Activated CD4-positive, alpha-beta T cell treated with anti-CD3 and anti-CD28 coated beads, Interleukin-2, amount 10 ng/mL, durations not matched to agents 7 days and 5 days (primary cell): ENCODE measurements around the gene TMEM243. TPM values are rescaled to one million over a fixed set of nuclear protein-coding genes. Genes with fewer than 3 reads are reported as not detected.
A peak's percentile ranks its signal among the peaks of the same experiment; 100 is the strongest.

Experiments used
- CTCF ChIA-PET: fragments of 350-600 bp; sonication (Branson Sonifier 250); formaldehyde crosslinking; loops from one replicate; lab custom pipeline; 2021; ENCODE audit warnings: antibody characterized with exemption; lab: Charles Lee
- POLR2A ChIA-PET: fragments of 350-600 bp; sonication (Branson Sonifier 250); formaldehyde crosslinking; loops from one replicate; lab custom pipeline; 2021; ENCODE audit warnings: antibody characterized with exemption; lab: Charles Lee
- DNase-seq: peaks from one replicate; pipeline ENCODE4 v3.0.0-alpha.2; 2020
- H3K27ac Mint-ChIP-seq: one replicate; pipeline ENCODE4 v1.8.0; 2021; ENCODE audit warnings: mild to moderate bottlenecking, moderate library complexity, mixed read lengths
- H3K27me3 Mint-ChIP-seq: one replicate; pipeline ENCODE4 v1.8.0; 2021; ENCODE audit warnings: mixed read lengths
- H3K36me3 Mint-ChIP-seq: one replicate; pipeline ENCODE4 v1.8.0; 2021; ENCODE audit warnings: low read depth, mixed read lengths
- H3K4me1 Mint-ChIP-seq: one replicate; pipeline ENCODE4 v1.8.0; 2021; ENCODE audit warnings: mixed read lengths
- H3K4me3 Mint-ChIP-seq: one replicate; pipeline ENCODE4 v1.8.0; 2021; ENCODE audit warnings: mild to moderate bottlenecking, moderate library complexity, mixed read lengths
- H3K9me3 Mint-ChIP-seq: one replicate; pipeline ENCODE4 v1.8.0; 2021; ENCODE audit warnings: mixed read lengths
- total RNA-seq, 2 experiments: library from RNA; stranded (reverse); gene quantifications; one replicate each; pipeline ENCODE4 v1.2.3, GENCODE V29; 2021

The TMEM243 gene
- total RNA-seq, 2 experiments from 2014 or later: 46.2 to 51.6 TPM

DNA sequence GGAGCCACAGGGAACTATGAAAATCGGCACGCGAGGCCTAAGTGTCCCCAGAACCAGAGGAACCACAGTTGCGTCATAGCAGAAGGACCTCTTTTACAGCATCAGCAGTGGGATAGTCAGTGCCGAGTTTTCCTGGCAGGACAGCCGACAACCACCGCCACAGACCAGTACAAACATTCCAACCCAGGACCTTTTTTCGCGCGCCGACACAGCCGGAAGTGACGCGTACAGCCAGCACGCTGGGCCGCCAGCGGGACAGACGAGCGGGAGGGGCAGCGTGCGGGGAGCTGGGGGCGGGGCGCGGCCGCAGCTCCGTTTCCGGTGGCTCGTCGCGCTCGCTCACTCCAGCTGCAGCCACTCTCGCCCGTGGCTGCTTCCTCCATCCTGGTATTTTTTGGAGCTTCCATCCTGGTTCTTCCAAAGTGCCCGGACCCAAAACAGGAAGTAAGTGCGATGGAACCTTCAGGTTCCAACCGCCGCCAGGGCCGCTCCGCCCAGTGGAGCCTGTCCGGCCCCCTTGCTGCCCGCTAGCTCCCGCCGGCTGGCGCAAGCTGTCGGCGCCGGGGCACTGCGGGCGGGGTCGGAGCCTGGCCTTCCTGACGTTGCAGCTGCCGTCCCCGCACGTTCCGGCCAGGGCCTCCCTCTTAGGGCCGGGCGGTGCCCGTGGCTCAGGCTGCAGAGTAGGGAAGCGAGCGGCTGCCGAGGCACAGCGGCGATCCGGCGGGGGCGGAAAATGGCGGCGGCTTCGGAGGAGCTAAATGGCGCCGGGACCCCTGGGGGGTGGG is 67.2 kb downstream of the TMEM243 start, which contains the start of gene DMTF1:
DMTF1 (plus strand) TSS at position 342 of the 785 bp plus-strand sequence. CDS start 12,489 bp downstream, outside the sequence.
- peaks cover 46% of the 10 kb centered on the region for H3K4me1 Mint-ChIP-seq
- CTCF ChIA-PET: interaction anchor here (0.7 to 1.8 kb wide), 10 partner anchors 10 to 224 kb away, joined by 3 to 8 read pairs (median 4); partner anchors contain the start of gene TMEM243
- H3K27me3 Mint-ChIP-seq: no peaks in the 10 kb centered on the region
- H3K4me3 Mint-ChIP-seq: peak within 1 kb of the TSS; percentile 86
- peaks cover 22% of the 10 kb centered on the region for H3K36me3 Mint-ChIP-seq
- H3K9me3 Mint-ChIP-seq: no peaks in the 10 kb centered on the region
- POLR2A ChIA-PET: interaction anchor here (0.6 to 2.1 kb wide), 4 partner anchors 28 to 531 kb away, joined by 3 to 12 read pairs (median 4); partner anchors contain the start of gene TMEM243
- H3K27ac Mint-ChIP-seq: peak within 1 kb of the TSS; percentile 95
- DNase-seq: peak; percentile 88

GRCh38 chr7:87151729-87152111 is 67.8 kb downstream of the TMEM243 start:
- no peaks in the 10 kb centered on the region for H3K27me3 Mint-ChIP-seq
- DNase-seq: no peak
- H3K9me3 Mint-ChIP-seq: no peaks in the 10 kb centered on the region
- peak overlapping the region; percentile 95 for H3K27ac Mint-ChIP-seq
- peaks cover 16% of the 10 kb centered on the region for H3K36me3 Mint-ChIP-seq
- H3K4me1 Mint-ChIP-seq: peaks cover 40% of the 10 kb centered on the region
- ChIA-PET POLR2A (interaction anchor here (0.6 to 2.1 kb wide), 3 partner anchors 28 to 68 kb away, joined by 4 to 12 read pairs (median 5); partner anchors contain the start of gene TMEM243), CTCF (interaction anchor here (0.9 to 1.8 kb wide), 5 partner anchors 12 to 70 kb away, joined by 4 to 8 read pairs (median 5); partner anchors contain the start of gene TMEM243)
- peak overlapping the region; percentile 86 for H3K4me3 Mint-ChIP-seq

DNA sequence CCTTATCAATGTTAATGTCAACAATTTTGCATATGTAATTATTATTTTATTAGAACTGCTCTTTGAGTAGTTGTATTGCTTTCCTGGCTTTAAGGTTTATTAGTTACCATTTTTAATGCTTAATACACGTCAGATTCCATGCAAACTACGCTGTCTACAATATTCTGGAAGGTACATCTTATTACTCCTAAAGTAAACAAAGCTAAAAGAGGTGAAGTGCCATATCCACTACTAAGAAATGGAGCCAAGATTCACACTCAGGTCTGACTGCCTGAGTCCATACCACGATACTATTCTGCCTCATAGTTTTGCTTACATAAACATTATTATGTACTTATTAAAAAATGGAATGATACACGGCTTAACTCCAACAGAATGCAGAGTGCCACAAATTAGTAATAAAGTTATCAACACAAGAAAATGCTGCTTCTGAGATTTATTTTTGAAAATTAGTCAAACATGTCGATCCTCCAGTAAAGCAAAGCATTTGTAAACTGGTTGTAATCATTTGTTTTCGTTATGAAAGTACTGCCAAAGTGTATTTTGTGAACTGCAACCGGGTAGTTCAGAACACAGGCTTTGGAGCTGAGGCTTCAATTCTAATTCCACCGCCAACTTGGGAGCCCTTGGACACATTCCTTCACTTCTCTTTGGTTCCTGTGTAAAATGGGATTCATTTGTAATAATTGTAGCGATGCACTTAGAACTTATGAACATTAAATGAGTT is 68.4 kb downstream of the TMEM243 start:
- POLR2A ChIA-PET: interaction anchor here (2.1 kb wide), 1 partner anchor 69 kb away, joined by 12 read pairs; the partner anchor contains the start of gene TMEM243
- peak overlapping the region; percentile 95 for H3K27ac Mint-ChIP-seq

GRCh38 chr7:87148332-87148955 is 71.1 kb downstream of the TMEM243 start:
- no peaks in the 10 kb centered on the region for H3K27me3 Mint-ChIP-seq
- no peak overlapping the region for H3K27ac Mint-ChIP-seq
- CTCF ChIA-PET: interaction anchor here (0.6 to 2.0 kb wide), 11 partner anchors 66 to 238 kb away, joined by 3 to 9 read pairs (median 4); partner anchors contain the start of gene TMEM243
- DNase-seq: no peak
- no peaks in the 10 kb centered on the region for H3K9me3 Mint-ChIP-seq
- POLR2A ChIA-PET: no interaction called here
- peaks cover 21% of the 10 kb centered on the region for H3K4me1 Mint-ChIP-seq
- no peak overlapping the region for H3K4me3 Mint-ChIP-seq
- peaks cover 2% of the 10 kb centered on the region for H3K36me3 Mint-ChIP-seq

More for the DNA sequence above, 68.4 kb downstream of the TMEM243 start:
- peaks cover 14% of the 10 kb centered on the region for H3K36me3 Mint-ChIP-seq
- H3K9me3 Mint-ChIP-seq: no peaks in the 10 kb centered on the region
- DNase-seq: no peak
- no peaks in the 10 kb centered on the region for H3K27me3 Mint-ChIP-seq
- peak overlapping the region; percentile 86 for H3K4me3 Mint-ChIP-seq
- peaks cover 34% of the 10 kb centered on the region for H3K4me1 Mint-ChIP-seq
- CTCF ChIA-PET: interaction anchor here (1.6 to 1.8 kb wide), 2 partner anchors 34 to 68 kb away, joined by 5 to 8 read pairs; partner anchors contain the start of gene TMEM243

DNA sequence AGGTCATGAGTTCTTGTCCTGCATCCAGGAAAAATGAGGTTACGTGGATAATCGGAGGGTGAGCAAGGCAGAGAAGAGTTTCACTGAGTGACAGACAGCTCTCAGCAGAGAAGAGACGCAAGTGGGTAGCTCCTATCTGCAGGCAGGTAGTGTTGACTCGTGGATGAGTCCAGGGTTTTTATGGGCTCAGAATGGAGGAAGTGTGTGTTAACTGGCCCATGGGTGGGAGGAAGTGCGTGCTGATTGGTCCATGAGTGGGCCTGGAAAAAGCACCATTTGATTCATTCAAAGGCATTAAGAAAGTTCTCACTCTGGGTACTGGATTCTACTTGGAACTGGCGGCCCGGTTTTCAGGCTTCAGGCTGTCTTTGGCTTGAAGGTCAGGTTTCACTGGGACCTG is 72.0 kb downstream of the TMEM243 start:
- ChIA-PET POLR2A (no interaction called here), CTCF (interaction anchor here (1.5 to 2.0 kb wide), 5 partner anchors 17 to 215 kb away, joined by 3 to 5 read pairs (median 4); no protein-coding TSS in a partner anchor)
- no peak for DNase-seq
- H3K9me3 Mint-ChIP-seq: no peaks in the 10 kb centered on the region
- H3K4me3 Mint-ChIP-seq: no peak overlapping the region
- H3K27ac Mint-ChIP-seq: no peak overlapping the region
- H3K27me3 Mint-ChIP-seq: no peaks in the 10 kb centered on the region
- H3K4me1 Mint-ChIP-seq: peaks cover 19% of the 10 kb centered on the region
- H3K36me3 Mint-ChIP-seq: no peaks in the 10 kb centered on the region

GRCh38 chr7:87146740-87147386 is 72.7 kb downstream of the TMEM243 start:
- DNase-seq: no peak
- no peaks in the 10 kb centered on the region for H3K36me3 Mint-ChIP-seq
- H3K27ac Mint-ChIP-seq: no peak overlapping the region
- CTCF ChIA-PET: interaction anchor here (1.5 kb wide), 1 partner anchor 16 kb away, joined by 4 read pairs; no protein-coding TSS in a partner anchor
- H3K4me1 Mint-ChIP-seq: peaks cover 17% of the 10 kb centered on the region
- H3K9me3 Mint-ChIP-seq: no peaks in the 10 kb centered on the region
- no peak overlapping the region for H3K4me3 Mint-ChIP-seq
- POLR2A ChIA-PET: no interaction called here
- no peaks in the 10 kb centered on the region for H3K27me3 Mint-ChIP-seq

Other genes with a start within 250 kb of the TMEM243 start
- gene ELAPOR2, start 160.1 kb downstream of the TMEM243 start, total RNA-seq: 1 to 10 TPM; 3.0 to 3.1 TPM
- gene DMTF1, start 67.3 kb downstream of the TMEM243 start, total RNA-seq: 100 to 1,000 TPM; 102 to 111 TPM
- gene CROT, start 125.9 kb upstream of the TMEM243 start, total RNA-seq: 10 to 100 TPM; 12.9 to 14.2 TPM